Spleen (tissue), 11 donors: ENCODE results near the gene MON2. TPM values are rescaled to one million over a fixed set of nuclear protein-coding genes. Genes with fewer than 3 reads are reported as not detected.

ENCODE experiments used
- DNase-seq: peaks from one replicate; pipeline ENCODE4 v3.0.0-alpha.2; 2020
- H3K27ac ChIP-seq, 8 donors: fragments of 200-600 bp; sonication (generic) in 7 of 8; 1 replicate in 4 of 8; 2 replicates in 4 of 8; pipeline versions ENCODE4 v1.5.0 to v1.8.0; 2016 to 2021; ENCODE audit warnings: inconsistent platforms in 4 of 8, mild to moderate bottlenecking in 4 of 8, moderate library complexity in 1 of 8
- H3K27me3 ChIP-seq, 7 donors: fragments of 200-600 bp; sonication (generic) in 6 of 7; replicated peaks in 1 of 7; 1 replicate in 4 of 7; 2 replicates in 3 of 7; pipeline versions ENCODE4 v1.5.0 to v1.8.0; 2016 to 2021; ENCODE audit warnings: inconsistent platforms in 3 of 7, mild to moderate bottlenecking in 1 of 7
- H3K36me3 ChIP-seq, 6 donors: fragments of 200-600 bp; sonication (generic) in 5 of 6; 1 replicate in 4 of 6; 2 replicates in 2 of 6; pipeline versions ENCODE4 v1.5.0 to v1.8.0; 2016 to 2021; ENCODE audit warnings: inconsistent platforms in 2 of 6
- H3K4me1 ChIP-seq, 6 donors: fragments of 200-600 bp; sonication (generic) in 5 of 6; 1 replicate in 3 of 6; 2 replicates in 3 of 6; pipeline versions ENCODE4 v1.5.0 to v1.8.0; 2016 to 2021; ENCODE audit warnings: inconsistent platforms in 3 of 6
- H3K4me3 ChIP-seq, 8 donors: fragments of 200-600 bp; sonication (generic) in 7 of 8; 1 replicate in 4 of 8; 2 replicates in 4 of 8; pipeline versions ENCODE4 v1.5.0 to v1.8.0; 2016 to 2021; ENCODE audit warnings: inconsistent platforms in 4 of 8, mild to moderate bottlenecking in 4 of 8, moderate library complexity in 2 of 8
- H3K9me3 ChIP-seq, 8 donors: fragments of 200-600 bp; sonication (generic) in 7 of 8; 1 replicate in 4 of 8; 2 replicates in 4 of 8; pipeline versions ENCODE4 v1.5.0 to v1.8.0; 2016 to 2021; ENCODE audit warnings: inconsistent platforms in 4 of 8
- CTCF ChIP-seq, 11 experiments: fragments of 200-600 bp in 7 of 11; fragments of 450-650 bp in 4 of 11; sonication (generic) in 4 of 11; IDR thresholded peaks in 8 of 11; conservative IDR thresholded peaks in 3 of 11; 1 replicate in 7 of 11; 2 replicates in 4 of 11; pipeline versions ENCODE4 v1.4.0 to v1.8.0; 2016 to 2021; ENCODE audit warnings: antibody characterized with exemption in 11 of 11, inconsistent platforms in 4 of 11, mild to moderate bottlenecking in 1 of 11
- POLR2A ChIP-seq, 3 donors: fragments of 450-650 bp; IDR thresholded peaks; one replicate each; pipeline ENCODE4 v1.5.1; 2017; ENCODE audit warnings: antibody characterized with exemption in 3 of 3, mild to moderate bottlenecking in 1 of 3
- POLR2AphosphoS5 ChIP-seq, 3 donors: sonication (generic); formaldehyde crosslinking; IDR thresholded peaks; one replicate each; pipeline ENCODE4 v1.5.1; 2017; ENCODE audit warnings: antibody characterized with exemption in 3 of 3
- WGBS, 5 donors: extraction: QIAGEN DNeasy Blood & Tissue Kit in 3 of 5; methylation state at CpG; one replicate each; pipeline versions ENCODE4 v1.1.5 to v1.1.7; 2013 to 2018; 5-methylcytosine and 5-hydroxymethylcytosine counted together
- intact Hi-C: fragments of 100-400 bp; cut with DNase I; formaldehyde crosslinking; loops from one replicate; pipeline ENCODE4 v1.15.0; 2023; ENCODE audit warnings: low total_unique reads
- polyA plus RNA-seq, 3 donors: library from polyadenylated mRNA; stranded (reverse); fragments of 200-250 nt; gene quantifications; one replicate each; pipeline ENCODE4 v1.2.1, GENCODE V29; 2013
- total RNA-seq, 7 donors: library from RNA; depleted of rRNA in 3 of 7; stranded (reverse); fragments of >200 nt in 3 of 7; fragmentation: NEBNext Ultra II Directional in 4 of 7; extraction: Animal tissue kit (Norgen Biotek cat#: 25700) in 4 of 7; gene quantifications; one replicate each; pipeline versions ENCODE4 v1.1.0 to v1.2.1, GENCODE V29; 2016 to 2021
- donor health status: healthy with polysubstance abuse.
- donor health status: DM: no; HTN: no; CAD: no; lungs with moderate emphysema.
- donor health status: DM: no; HTN: no; CAD: no.
- donor health status: Bipolar disorder and iron deficiency.
- donor health status: healthy.
- donor health status: DM: no; HTN: no; CAD: no.
- donor health status: DM: yes; HTN: yes; CAD: no.

MON2 gene
- total and polyA plus RNA-seq, 10 donors: 10.8 to 181 (median 82.0) TPM

DNA sequence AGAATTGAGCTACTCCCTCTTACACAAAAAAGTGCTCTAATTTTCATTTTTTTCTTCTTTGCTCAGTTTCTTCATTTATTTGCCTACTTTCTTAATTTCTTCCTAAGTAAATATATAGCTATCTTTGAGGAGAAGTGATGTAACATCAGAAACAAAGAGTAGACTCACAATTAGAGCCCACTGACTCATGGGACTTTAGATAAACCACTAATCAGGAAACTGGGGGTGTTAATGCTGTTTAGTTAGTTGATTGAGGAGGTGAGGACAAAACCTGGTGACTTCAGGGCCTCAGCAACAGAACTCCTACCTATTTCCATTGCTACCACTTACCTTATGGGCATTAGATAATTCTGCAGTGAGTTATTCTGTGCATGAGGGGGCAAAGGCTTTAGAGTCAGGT lies 151.7 kb downstream of the MON2 start:
- Histone ChIP-seq H3K27me3 (no peaks in the 10 kb centered on the region), H3K4me1 (no peaks in the 10 kb centered on the region), H3K9me3 (no peaks in the 10 kb centered on the region), H3K27ac (no peak overlapping the region), H3K4me3 (no peak overlapping the region), H3K36me3 (peaks cover 0 to 9% (median 0%) of the 10 kb centered on the region in 6 donors)
- intact Hi-C loops: no loop called here
- no peak for TF ChIP-seq POLR2A (IDR thresholded peaks at IDR 0.05)
- no peak for TF ChIP-seq POLR2AphosphoS5 (IDR thresholded peaks at IDR 0.05)
- TF ChIP-seq CTCF (IDR thresholded peaks at IDR 0.05 in 8 of 11, conservative IDR thresholded peaks at IDR 0.05 in 3 of 11): no peak
- DNase-seq: no peak

DNA sequence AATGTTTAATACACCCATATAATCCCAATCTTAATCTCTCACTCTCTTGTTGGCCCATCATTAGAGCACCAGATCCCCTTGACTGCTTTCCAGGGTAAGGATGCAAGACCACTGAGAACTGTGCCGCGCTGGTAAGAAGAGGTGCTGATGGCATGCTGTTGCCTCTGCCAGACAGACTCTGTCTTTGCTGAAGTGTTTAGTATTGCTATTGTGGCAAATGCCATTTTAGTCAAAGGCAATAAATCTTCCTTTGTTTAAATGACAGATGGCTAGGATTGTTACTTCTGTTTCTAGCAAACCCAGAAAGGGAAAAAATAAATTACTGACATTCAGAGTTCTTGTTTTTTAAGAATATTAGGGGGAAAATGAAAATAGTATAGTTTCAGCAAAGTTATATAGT lies 152.3 kb downstream of the MON2 start:
- intact Hi-C loops: no loop called here
- TF ChIP-seq POLR2AphosphoS5 (IDR thresholded peaks at IDR 0.05): no peak
- TF ChIP-seq POLR2A (IDR thresholded peaks at IDR 0.05): no peak
- Histone ChIP-seq H3K27me3 (no peaks in the 10 kb centered on the region), H3K4me3 (no peak overlapping the region), H3K27ac (no peak overlapping the region), H3K4me1 (no peaks in the 10 kb centered on the region), H3K36me3 (peaks cover 0 to 9% (median 0%) of the 10 kb centered on the region in 6 donors), H3K9me3 (no peaks in the 10 kb centered on the region)
- 66 to 82% (median 80%) methylated on average over 2 of the region's 2 CpGs for WGBS, 5 donors
- DNase-seq: no peak

GRCh38 chr12:62621101-62621638 lies 154.5 kb downstream of the MON2 start:
- no peak for DNase-seq
- Histone ChIP-seq H3K27ac (no peak overlapping the region), H3K36me3 (peaks cover 0 to 6% (median 0%) of the 10 kb centered on the region in 6 donors), H3K9me3 (no peaks in the 10 kb centered on the region), H3K4me3 (no peak overlapping the region), H3K27me3 (peaks cover 0 to 2% (median 0%) of the 10 kb centered on the region in 7 donors), H3K4me1 (peaks cover 0 to 5% (median 0%) of the 10 kb centered on the region in 6 donors)
- intact Hi-C loops: no loop called here
- no peak for TF ChIP-seq POLR2AphosphoS5 (IDR thresholded peaks at IDR 0.05)
- no peak for TF ChIP-seq CTCF (IDR thresholded peaks at IDR 0.05 in 8 of 11, conservative IDR thresholded peaks at IDR 0.05 in 3 of 11)
- TF ChIP-seq POLR2A (IDR thresholded peaks at IDR 0.05): no peak
- WGBS, 5 donors: 86 to 92% (median 91%) methylated on average over 8 of the region's 8 CpGs

GRCh38 chr12:62622177-62622576 lies 155.6 kb downstream of the MON2 start:
- TF ChIP-seq CTCF (IDR thresholded peaks at IDR 0.05 in 8 of 11, conservative IDR thresholded peaks at IDR 0.05 in 3 of 11) (no peak), POLR2AphosphoS5 (IDR thresholded peaks at IDR 0.05) (no peak), POLR2A (IDR thresholded peaks at IDR 0.05) (no peak)
- Histone ChIP-seq H3K4me1 (peaks cover 0 to 5% (median 0%) of the 10 kb centered on the region in 6 donors), H3K27ac (no peak overlapping the region), H3K9me3 (no peaks in the 10 kb centered on the region), H3K36me3 (no peaks in the 10 kb centered on the region), H3K4me3 (no peak overlapping the region), H3K27me3 (peaks cover 0 to 5% (median 0%) of the 10 kb centered on the region in 7 donors)
- WGBS, 5 donors: 62 to 76% (median 72%) methylated on average over 2 of the region's 2 CpGs
- intact Hi-C loops: no loop called here
- no peak for DNase-seq
